Smooth muscle cell (in vitro differentiated cells): ENCODE results near the gene SPESP1. TPM values are rescaled to one million over a fixed set of nuclear protein-coding genes. Genes with fewer than 3 reads are reported as not detected.

Experiments
- DNase-seq: peaks from one replicate; lab custom pipeline; 2025; ENCODE audit not compliant: unreplicated experiment; lab: John Stamatoyannopoulos, UW
- H2AFZ ChIP-seq: fragments of 200-600 bp; sonication (generic); 2 replicates; pipeline ENCODE4 v1.6.0; 2016; ENCODE audit warnings: antibody characterized with exemption, low read depth, mild to moderate bottlenecking
- H3F3A ChIP-seq: fragments of 200-600 bp; sonication (generic); 2 replicates; pipeline ENCODE4 v1.6.0; 2017; ENCODE audit warnings: antibody characterized with exemption, low read depth
- H3K27ac ChIP-seq: fragments of 200-600 bp; sonication (generic); 2 replicates; pipeline ENCODE4 v1.5.1; 2016; ENCODE audit warnings: low read depth, mild to moderate bottlenecking
- H3K27me3 ChIP-seq: fragments of 200-600 bp; sonication (generic); 2 replicates; pipeline ENCODE4 v1.6.1; 2016; ENCODE audit warnings: low read depth, mild to moderate bottlenecking
- H3K36me3 ChIP-seq: fragments of 200-600 bp; sonication (generic); 2 replicates; pipeline ENCODE4 v1.5.1; 2016; ENCODE audit warnings: low read depth
- H3K4me1 ChIP-seq: fragments of 200-600 bp; sonication (generic); 2 replicates; pipeline ENCODE4 v1.5.1; 2016; ENCODE audit warnings: low read depth
- H3K4me2 ChIP-seq: fragments of 200-600 bp; sonication (generic); 2 replicates; pipeline ENCODE4 v1.6.0; 2016; ENCODE audit warnings: mild to moderate bottlenecking
- H3K4me3 ChIP-seq: fragments of 200-600 bp; sonication (generic); 2 replicates; pipeline ENCODE4 v1.5.1; 2016; ENCODE audit warnings: mild to moderate bottlenecking
- H3K79me2 ChIP-seq: fragments of 200-600 bp; sonication (generic); 2 replicates; pipeline ENCODE4 v1.6.0; 2016; ENCODE audit warnings: low read depth, mild to moderate bottlenecking
- H3K9ac ChIP-seq: fragments of 200-600 bp; sonication (generic); 2 replicates; pipeline ENCODE4 v1.6.0; 2016; ENCODE audit warnings: low read depth
- H3K9me3 ChIP-seq: fragments of 200-600 bp; sonication (generic); replicated peaks from 2 replicates; pipeline ENCODE4 v1.5.1; 2016; ENCODE audit warnings: low read depth
- H4K20me1 ChIP-seq: fragments of 200-600 bp; sonication (generic); 2 replicates; pipeline ENCODE4 v1.6.0; 2016; ENCODE audit warnings: low read depth
- CTCF ChIP-seq: fragments of 200-600 bp; sonication (generic); IDR thresholded peaks from 2 replicates; pipeline ENCODE4 v1.5.1; 2017; ENCODE audit warnings: borderline replicate concordance, mild to moderate bottlenecking, antibody characterized with exemption; ENCODE audit not compliant: insufficient read depth, poor library complexity, severe bottlenecking
- WGBS: methylation state at CpG from one replicate; pipeline ENCODE4 v1.1.7; 2016; ENCODE audit warnings: low lambda C conversion rate; 5-methylcytosine and 5-hydroxymethylcytosine counted together
- polyA plus RNA-seq: library from polyadenylated mRNA; unstranded; fragments of >200 nt; fragmentation: Nextera tagmentation; extraction: Ambion mirVana; gene quantifications from 2 replicates; pipeline ENCODE4 v1.2.1, GENCODE V29; 2016
- total RNA-seq: library from RNA; depleted of rRNA; stranded (reverse); fragments of >200 nt; gene quantifications from 2 replicates; pipeline ENCODE4 v1.2.3, GENCODE V29; 2014

SPESP1 gene
- total and polyA plus RNA-seq, 2 experiments from 2014 or later: not detected

GRCh38 chr15:68910816-68911215, 19.5 kb upstream of the SPESP1 start:
- no peak overlapping the region for H2AFZ ChIP-seq
- H3K9ac ChIP-seq: no peak overlapping the region
- 64% methylated on average over 2 of the region's 2 CpGs for WGBS
- no peaks in the 10 kb centered on the region for H3K9me3 ChIP-seq
- H3K27ac ChIP-seq: no peak overlapping the region
- H3K27me3 ChIP-seq: peaks cover 8% of the 10 kb centered on the region
- H3F3A ChIP-seq: no peaks in the 10 kb centered on the region
- no peak overlapping the region for H3K4me3 ChIP-seq
- H4K20me1 ChIP-seq: no peaks in the 10 kb centered on the region
- no peak for TF ChIP-seq CTCF
- H3K4me1 ChIP-seq: no peaks in the 10 kb centered on the region
- no peak for DNase-seq
- H3K36me3 ChIP-seq: no peaks in the 10 kb centered on the region
- H3K4me2 ChIP-seq: no peak overlapping the region
- no peaks in the 10 kb centered on the region for H3K79me2 ChIP-seq

GRCh38 chr15:68921926-68922325, 8.4 kb upstream of the SPESP1 start:
- H3F3A ChIP-seq: no peaks in the 10 kb centered on the region
- H4K20me1 ChIP-seq: no peaks in the 10 kb centered on the region
- WGBS: 3% methylated on average over 1 of the region's 1 CpG
- H3K4me1 ChIP-seq: no peaks in the 10 kb centered on the region
- H3K4me3 ChIP-seq: no peak overlapping the region
- H3K9me3 ChIP-seq: no peaks in the 10 kb centered on the region
- peaks cover 14% of the 10 kb centered on the region for H3K27me3 ChIP-seq
- H3K27ac ChIP-seq: no peak overlapping the region
- no peak overlapping the region for H2AFZ ChIP-seq
- TF ChIP-seq CTCF: no peak
- no peak overlapping the region for H3K9ac ChIP-seq
- DNase-seq: no peak
- H3K36me3 ChIP-seq: no peaks in the 10 kb centered on the region
- no peaks in the 10 kb centered on the region for H3K79me2 ChIP-seq
- no peak overlapping the region for H3K4me2 ChIP-seq

GRCh38 chr15:68924866-68925560, 5.3 kb upstream of the SPESP1 start:
- Histone ChIP-seq H3K36me3 (no peaks in the 10 kb centered on the region), H3K79me2 (no peaks in the 10 kb centered on the region), H3K4me1 (no peaks in the 10 kb centered on the region), H3K27me3 (peaks cover 13% of the 10 kb centered on the region), H3K4me2 (no peak overlapping the region), H2AFZ (no peak overlapping the region), H3F3A (no peaks in the 10 kb centered on the region), H3K9me3 (no peaks in the 10 kb centered on the region), H4K20me1 (no peaks in the 10 kb centered on the region), H3K4me3 (no peak overlapping the region), H3K27ac (no peak overlapping the region), H3K9ac (no peak overlapping the region)
- WGBS: 2% methylated on average over 8 of the region's 8 CpGs
- TF ChIP-seq CTCF: peak; percentile 90
- DNase-seq: peak; percentile 13

- Histone ChIP-seq H3K79me2 (no peaks in the 10 kb centered on the region), H3K36me3 (no peaks in the 10 kb centered on the region), H3K27me3 (no peaks in the 10 kb centered on the region), H4K20me1 (no peaks in the 10 kb centered on the region), H3F3A (no peaks in the 10 kb centered on the region), H3K4me2 (no peak overlapping the region), H3K27ac (no peak overlapping the region), H3K4me3 (no peak overlapping the region), H3K4me1 (no peaks in the 10 kb centered on the region), H2AFZ (no peak overlapping the region), H3K9me3 (no peaks in the 10 kb centered on the region), H3K9ac (no peak overlapping the region)
- no peak for TF ChIP-seq CTCF
- DNase-seq: no peak
- WGBS: 94% methylated on average over 6 of the region's 6 CpGs
Observed at GRCh38 chr15:68933001-68933400, 2.7 kb downstream of the SPESP1 start.
